HL-60 (cell line): ENCODE data around the gene STK24.

ENCODE experiments used
- DNase-seq, 2 experiments: peaks; one replicate each; pipeline ENCODE4 v3.0.0-alpha.2; 2010 to 2020; ENCODE audit warnings: low read depth in 1 of 2, low spot score in 1 of 2
- H3K27ac ChIP-seq: fragments of 250-450 bp; sonication (Bioruptor Pico); replicated peaks from 2 replicates; pipeline ENCODE4 v1.5.1; 2020; ENCODE audit warnings: mild to moderate bottlenecking, moderate library complexity
- H3K27me3 ChIP-seq: fragments of 250-450 bp; sonication (Bioruptor Pico); 2 replicates; pipeline ENCODE4 v1.5.1; 2021; ENCODE audit warnings: mild to moderate bottlenecking, moderate library complexity; ENCODE audit not compliant: insufficient read depth, poor library complexity, severe bottlenecking
- H3K4me3 ChIP-seq: replicated peaks from 2 replicates; pipeline ENCODE4 v1.5.1; 2011; ENCODE audit warnings: mild to moderate bottlenecking, control low read depth, low read length; ENCODE audit not compliant: insufficient read depth
- CTCF ChIP-seq: IDR thresholded peaks from one replicate; pipeline ENCODE4 v1.5.1; 2011; ENCODE audit warnings: low read length, control low read depth, inconsistent platforms; ENCODE audit not compliant: insufficient read depth
- GABPA ChIP-seq: IDR thresholded peaks from 2 replicates; pipeline ENCODE4 v1.6.1; 2012; ENCODE audit warnings: low read depth
- POLR2AphosphoS5 ChIP-seq: IDR thresholded peaks from 2 replicates; pipeline ENCODE4 v1.6.1; 2012; ENCODE audit warnings: low read depth
- SPI1 ChIP-seq: IDR thresholded peaks from 2 replicates; pipeline ENCODE4 v1.6.1; 2012; ENCODE audit warnings: low read depth, mild to moderate bottlenecking, borderline replicate concordance
- TF ChIP-seq, protein P1 (sequence below): IDR thresholded peaks from 2 replicates; pipeline ENCODE4 v1.6.1; 2012; ENCODE audit warnings: low read depth; ENCODE audit not compliant: insufficient replicate concordance

The STK24 gene

DNA sequence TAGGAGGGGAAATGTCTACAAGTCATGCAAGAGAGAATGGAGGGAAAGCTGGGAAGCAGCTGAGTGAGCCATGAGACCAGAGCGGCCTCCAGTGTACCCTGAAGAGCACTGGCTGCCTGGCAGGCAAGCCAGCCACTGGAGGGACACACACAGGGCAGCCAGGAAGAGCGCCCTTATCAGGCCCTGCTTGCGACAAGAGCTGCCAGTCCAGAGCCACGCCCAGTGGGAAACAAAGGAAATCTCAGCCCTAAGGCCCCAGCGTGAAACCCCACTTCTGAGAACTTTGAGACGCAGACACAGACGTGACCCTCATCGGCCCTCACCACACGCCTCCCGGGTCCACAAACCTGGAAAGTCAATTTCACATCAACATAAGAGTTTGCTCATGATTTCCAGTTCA lies 105.0 kb downstream of the STK24 start:
- Histone ChIP-seq H3K27me3 (no peaks in the 10 kb centered on the region), H3K4me3 (no peak overlapping the region), H3K27ac (no peak overlapping the region)
- no peak for DNase-seq
- TF ChIP-seq POLR2AphosphoS5 (no peak), SPI1 (no peak), CTCF (no peak), GABPA (no peak)
- TF ChIP-seq, protein P1, sequence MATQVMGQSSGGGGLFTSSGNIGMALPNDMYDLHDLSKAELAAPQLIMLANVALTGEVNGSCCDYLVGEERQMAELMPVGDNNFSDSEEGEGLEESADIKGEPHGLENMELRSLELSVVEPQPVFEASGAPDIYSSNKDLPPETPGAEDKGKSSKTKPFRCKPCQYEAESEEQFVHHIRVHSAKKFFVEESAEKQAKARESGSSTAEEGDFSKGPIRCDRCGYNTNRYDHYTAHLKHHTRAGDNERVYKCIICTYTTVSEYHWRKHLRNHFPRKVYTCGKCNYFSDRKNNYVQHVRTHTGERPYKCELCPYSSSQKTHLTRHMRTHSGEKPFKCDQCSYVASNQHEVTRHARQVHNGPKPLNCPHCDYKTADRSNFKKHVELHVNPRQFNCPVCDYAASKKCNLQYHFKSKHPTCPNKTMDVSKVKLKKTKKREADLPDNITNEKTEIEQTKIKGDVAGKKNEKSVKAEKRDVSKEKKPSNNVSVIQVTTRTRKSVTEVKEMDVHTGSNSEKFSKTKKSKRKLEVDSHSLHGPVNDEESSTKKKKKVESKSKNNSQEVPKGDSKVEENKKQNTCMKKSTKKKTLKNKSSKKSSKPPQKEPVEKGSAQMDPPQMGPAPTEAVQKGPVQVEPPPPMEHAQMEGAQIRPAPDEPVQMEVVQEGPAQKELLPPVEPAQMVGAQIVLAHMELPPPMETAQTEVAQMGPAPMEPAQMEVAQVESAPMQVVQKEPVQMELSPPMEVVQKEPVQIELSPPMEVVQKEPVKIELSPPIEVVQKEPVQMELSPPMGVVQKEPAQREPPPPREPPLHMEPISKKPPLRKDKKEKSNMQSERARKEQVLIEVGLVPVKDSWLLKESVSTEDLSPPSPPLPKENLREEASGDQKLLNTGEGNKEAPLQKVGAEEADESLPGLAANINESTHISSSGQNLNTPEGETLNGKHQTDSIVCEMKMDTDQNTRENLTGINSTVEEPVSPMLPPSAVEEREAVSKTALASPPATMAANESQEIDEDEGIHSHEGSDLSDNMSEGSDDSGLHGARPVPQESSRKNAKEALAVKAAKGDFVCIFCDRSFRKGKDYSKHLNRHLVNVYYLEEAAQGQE: no peak

- no peak overlapping the region for H3K27ac ChIP-seq
- H3K4me3 ChIP-seq: no peak overlapping the region
- no peaks in the 10 kb centered on the region for H3K27me3 ChIP-seq
- no peak for DNase-seq
- TF ChIP-seq, protein P1: no peak
- TF ChIP-seq POLR2AphosphoS5: no peak
- TF ChIP-seq CTCF: no peak
- TF ChIP-seq SPI1: no peak
- TF ChIP-seq GABPA: no peak
These were observed 106.0 kb downstream of the STK24 start for GRCh38 chr13:98470920-98471319.

GRCh38 chr13:98468929-98469328 lies 108.0 kb downstream of the STK24 start:
- no peak for TF ChIP-seq POLR2AphosphoS5
- no peak for TF ChIP-seq GABPA
- TF ChIP-seq, protein P1: no peak
- no peak for TF ChIP-seq CTCF
- no peak for TF ChIP-seq SPI1
- DNase-seq: no peak

More at GRCh38 chr13:98468929-98469328, 108.0 kb downstream of the STK24 start:
- H3K4me3 ChIP-seq: no peak overlapping the region
- H3K27me3 ChIP-seq: no peaks in the 10 kb centered on the region
- H3K27ac ChIP-seq: no peak overlapping the region
